NCI-H1048 (cell line): ENCODE results near the gene NECTIN1.

Source experiments
- DNase-seq: peaks from one replicate; lab custom pipeline; 2025; lab: John Stamatoyannopoulos, UW

Gene NECTIN1

GRCh38 chr11:119712459-119713358 lies 16.3 kb downstream of the NECTIN1 start:
- no peak for DNase-seq

DNA sequence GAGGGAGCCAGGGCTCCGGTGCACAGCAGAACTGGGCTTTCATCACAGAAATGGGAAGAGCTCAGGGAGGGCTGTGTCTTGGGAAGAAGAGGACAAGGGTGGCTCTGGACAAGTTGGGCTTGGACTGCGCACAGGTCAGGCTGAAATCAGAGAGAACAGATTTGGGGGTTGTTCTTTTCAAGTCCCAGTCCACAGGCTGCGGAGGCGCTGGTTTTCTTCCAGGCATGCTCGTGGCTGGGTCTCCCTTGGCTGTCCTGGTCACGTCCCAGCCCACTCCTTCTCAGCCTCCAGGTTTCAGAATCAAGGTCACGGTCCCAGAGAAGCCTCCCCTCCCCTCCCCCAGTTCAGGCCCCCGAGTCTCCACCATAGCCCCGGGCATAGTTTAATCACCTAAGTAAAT lies 17.0 kb downstream of the NECTIN1 start:
- no peak for DNase-seq

DNA sequence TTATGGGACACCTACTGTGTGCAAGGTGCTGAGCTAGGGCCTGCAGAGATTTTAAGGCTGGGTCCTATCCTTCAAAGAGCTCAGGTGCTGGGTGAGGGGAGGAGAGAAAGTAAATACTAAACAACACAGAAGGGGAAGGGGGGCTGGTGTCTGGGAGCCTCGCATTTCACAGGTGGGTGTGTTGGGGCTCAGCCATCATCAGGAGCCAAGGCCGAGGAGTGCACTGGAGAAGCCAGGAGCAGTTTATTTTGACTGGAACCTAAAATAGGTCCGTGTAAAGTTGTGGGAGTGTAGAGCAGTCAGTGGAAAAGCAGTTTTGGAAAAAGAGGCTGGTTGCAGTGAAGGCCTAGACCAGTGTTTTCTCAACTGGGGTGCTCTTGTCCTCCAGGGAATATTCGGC lies 17.5 kb downstream of the NECTIN1 start:
- DNase-seq: no peak

DNA sequence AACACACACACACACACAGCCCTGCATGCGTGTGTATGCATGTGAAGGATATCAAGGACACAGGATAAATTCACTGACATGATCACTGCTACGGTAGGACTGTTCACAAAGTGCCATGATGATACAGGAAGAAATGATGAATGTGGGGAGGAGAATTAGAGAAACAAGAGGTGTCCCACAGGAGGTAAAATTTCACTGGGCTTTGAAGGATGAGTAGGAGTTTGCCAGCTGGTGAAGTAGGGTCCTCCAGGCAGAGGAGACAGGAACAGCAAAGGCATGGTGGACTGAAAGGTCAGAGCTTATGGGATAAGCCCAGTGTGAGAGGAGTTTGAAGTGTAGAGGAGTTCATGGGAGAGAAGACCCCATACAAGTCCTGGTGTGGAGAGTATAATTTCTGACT lies 18.6 kb downstream of the NECTIN1 start:
- no peak for DNase-seq

GRCh38 chr11:119709638-119710346 lies 19.2 kb downstream of the NECTIN1 start:
- DNase-seq: no peak

DNA sequence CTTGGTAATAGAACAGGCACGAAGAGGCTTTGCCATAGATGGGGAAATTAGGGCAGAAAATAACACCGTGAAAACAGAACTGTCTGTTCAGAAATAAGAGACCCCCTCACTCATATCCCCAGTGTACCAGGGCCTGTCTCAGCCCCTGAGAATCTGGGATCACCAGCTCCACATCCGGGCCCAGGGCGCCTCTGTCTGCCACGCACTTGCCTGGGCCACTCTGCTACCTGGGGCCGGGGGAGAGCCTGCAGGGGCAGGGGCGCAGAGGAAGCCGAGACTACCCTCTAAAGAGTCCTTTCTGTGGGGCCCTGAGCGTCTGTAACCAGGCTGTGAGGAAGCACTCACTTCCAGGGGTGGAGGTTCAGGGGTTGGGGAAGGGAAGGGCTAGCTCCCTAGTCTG lies 19.8 kb downstream of the NECTIN1 start:
- no peak for DNase-seq

GRCh38 chr11:119708384-119708783 lies 20.6 kb downstream of the NECTIN1 start:
- DNase-seq: no peak

DNA sequence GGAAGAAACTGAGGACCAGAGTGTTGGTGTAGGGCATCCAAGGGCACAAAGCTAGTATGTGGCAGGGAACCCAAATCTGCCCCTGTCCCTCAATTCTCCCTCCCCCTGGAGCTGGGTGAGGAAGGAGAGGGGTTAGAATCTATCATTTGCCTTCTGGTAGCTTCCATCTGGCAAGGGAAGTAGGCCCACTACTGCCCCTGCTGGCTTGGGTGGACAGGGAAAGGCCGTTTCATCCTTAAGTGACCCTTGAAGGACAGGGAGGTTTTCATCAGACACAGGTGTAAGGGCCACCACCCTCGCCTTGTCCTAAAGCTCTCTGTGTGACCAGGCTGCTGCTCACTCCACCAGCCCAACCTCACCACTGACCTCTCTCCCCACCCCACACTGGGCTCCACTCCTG lies 22.1 kb downstream of the NECTIN1 start:
- DNase-seq: no peak

- no peak for DNase-seq
These were observed 23.0 kb downstream of the NECTIN1 start for GRCh38 chr11:119706029-119706428.

DNA sequence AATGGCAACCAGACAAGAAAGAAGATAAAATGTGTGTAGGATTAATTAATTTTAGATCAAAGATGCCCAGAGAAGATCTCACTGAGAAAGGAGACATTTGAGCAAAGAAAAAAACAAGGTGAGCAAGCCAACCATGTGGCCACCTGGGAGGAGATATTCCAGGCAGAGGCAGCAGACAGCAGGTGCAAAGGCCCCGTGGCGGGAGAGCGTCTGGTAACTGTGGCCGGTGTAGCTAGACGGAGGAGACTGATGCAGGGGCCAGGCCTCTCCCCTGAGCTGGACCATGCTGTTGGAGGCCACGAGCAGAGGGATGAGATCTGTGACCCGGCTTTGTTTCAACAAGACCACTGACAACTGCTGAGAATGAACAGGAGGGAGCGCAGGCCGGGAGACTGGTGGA lies 23.6 kb downstream of the NECTIN1 start:
- no peak for DNase-seq

GRCh38 chr11:119704849-119705248 lies 24.2 kb downstream of the NECTIN1 start:
- DNase-seq: no peak

DNA sequence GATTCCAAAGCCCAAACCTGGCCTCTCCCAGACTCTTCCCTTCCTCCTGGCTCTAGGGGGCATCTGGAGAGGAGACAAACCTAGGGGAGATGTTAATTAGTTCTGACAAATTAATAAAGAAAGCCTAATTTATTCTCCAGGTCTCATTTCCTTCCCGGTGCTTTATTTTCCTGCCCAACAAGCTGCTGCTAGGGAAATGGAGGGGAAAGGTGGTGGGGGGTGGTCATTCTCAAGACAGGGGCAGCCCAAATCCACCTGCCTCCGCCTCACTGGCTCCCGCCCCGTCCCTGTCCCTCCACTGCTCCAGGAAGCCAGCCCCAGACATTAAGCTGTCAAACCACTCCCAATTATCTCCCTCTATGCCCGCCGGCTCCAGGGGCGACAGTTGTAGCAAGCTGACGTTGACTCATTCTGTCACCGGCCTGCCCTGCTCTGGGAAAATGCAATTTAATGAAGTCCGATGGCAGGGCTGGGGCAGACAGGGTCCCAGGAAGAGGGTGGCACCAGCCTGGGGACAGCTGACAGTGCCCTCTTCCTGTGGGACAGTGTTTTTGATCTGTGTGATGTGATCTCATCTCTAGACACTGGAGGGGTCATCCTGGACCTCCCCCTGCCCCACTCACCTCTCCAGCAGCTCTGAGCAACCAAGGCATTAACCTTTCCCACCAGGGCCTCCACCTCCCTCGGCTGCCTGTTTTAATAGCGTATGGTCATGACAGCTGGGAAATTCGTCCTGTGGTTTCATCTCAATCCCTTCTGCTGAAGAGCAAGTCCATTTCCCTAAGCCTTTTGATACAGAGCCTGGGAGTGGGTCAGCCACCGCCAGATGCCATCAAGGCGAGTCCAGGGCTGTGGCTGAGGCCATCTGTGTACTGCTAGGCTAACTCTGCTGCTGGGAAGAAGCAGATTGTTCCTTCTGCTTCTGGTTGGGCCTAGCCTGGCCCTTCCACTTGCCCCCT lies 27.1 kb downstream of the NECTIN1 start:
- DNase-seq: no peak

DNA sequence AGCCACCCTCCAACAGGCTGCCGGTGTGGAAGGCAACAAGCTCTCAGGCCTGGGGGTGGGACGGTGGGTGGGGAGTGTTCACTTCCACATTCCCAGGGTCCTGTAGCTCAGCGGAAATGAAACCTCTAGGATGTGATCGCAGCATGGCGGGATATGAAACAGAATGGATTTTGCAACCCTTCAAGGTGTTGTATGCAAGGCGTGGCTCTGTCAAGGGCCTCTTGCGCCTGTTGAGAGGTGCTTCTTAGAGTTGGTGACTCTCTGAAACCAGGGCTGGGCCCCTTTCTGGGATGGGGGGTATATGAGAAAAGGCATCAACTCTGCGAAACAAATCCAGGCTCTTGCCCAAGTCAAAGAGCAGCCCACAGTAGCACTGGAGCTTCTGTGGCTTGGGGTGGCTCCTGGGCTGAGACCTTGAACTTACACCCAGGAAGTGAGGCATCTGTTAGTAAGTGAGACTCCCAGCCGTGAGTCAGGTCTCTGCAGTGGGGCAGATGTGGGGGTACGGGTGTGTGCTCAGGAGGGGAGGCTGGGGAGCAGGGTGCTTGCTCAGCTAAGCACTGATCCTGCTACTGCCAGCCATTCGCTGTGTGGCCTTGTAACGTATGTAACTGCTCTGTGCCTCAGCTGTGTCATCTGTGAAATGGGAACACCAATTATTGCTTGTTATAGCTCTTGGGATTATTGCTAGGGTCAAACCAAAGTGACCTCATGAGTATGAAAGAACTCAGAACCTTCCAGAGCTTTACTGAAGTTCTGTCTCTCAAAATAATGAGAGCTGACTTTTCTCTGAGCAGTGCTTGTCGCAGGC lies 28.3 kb downstream of the NECTIN1 start:
- no peak for DNase-seq

DNA sequence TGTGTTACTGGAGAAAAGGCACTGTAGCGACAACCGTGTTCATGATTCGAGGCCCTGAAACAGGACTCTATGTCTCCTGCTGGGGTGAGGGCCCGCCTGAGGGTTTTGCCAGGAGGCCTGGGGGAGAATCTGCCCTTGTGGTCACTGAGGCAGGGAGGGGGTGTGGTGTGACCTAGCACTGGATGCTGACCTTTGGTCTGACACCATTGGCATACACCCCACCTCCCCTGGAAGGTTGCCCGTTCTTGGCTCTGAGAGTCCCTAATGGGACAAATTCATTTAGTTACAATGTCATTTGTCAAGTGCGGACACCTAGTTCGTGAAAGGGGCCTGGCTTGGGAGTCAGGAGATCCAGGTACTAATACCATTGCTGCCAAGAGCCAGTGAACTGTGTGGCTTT lies 29.0 kb downstream of the NECTIN1 start:
- no peak for DNase-seq

GRCh38 chr11:119699227-119699626 lies 29.8 kb downstream of the NECTIN1 start:
- DNase-seq: no peak

GRCh38 chr11:119697882-119698281 lies 31.1 kb downstream of the NECTIN1 start:
- DNase-seq: no peak

DNA sequence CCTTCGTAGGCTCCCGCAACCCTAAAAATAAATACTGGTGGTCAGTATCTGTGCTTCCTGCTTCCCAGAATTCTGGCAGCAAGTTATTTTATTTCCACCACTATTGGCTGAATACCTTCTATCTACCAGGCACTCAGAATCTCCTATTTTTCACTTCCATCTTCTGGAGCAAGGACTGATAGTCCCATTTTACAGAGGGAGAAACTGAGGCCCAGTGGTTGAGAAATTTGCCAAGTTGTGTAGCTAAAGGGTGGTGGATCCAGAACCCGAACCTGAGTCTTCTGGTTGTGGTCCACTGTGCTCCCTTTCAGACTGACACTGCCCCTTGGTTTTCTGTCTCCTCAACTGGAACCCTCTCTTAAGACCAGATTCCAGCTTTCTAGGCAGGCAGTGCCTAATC lies 31.6 kb downstream of the NECTIN1 start:
- DNase-seq: no peak

- DNase-seq: no peak
These were observed 32.4 kb downstream of the NECTIN1 start for GRCh38 chr11:119696378-119697222.

GRCh38 chr11:119694334-119694733 lies 34.7 kb downstream of the NECTIN1 start:
- no peak for DNase-seq

DNA sequence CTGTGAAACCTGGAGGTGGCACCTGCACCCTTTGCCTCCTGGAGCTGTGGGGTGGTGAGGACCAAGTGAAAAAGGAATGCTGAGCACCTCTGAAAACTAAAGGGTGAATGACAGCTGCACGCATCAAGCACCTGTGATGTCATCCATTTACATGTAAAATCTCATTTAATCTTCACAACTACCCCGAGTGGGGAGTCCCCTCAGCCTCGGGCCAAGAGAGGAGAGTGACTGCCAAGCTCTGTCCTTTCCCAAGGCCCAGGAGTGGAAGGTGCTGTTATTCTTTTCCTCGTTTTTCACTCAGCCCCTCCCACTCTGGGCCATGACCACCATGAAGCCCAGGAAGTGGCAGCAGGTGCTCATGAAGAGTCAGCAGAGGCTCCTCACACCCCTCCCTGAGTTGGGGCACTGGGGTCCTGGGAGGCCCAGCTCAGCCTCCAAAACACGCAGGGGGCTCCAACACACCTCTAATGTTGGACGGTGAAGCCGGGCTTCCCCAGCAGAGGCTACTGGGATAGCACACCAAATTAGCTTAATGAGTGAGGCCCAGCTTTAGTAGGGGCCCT lies 35.7 kb downstream of the NECTIN1 start:
- no peak for DNase-seq
